ENCODE results near the gene VPS13D. TPM values are rescaled to one million over a fixed set of nuclear protein-coding genes. Genes with fewer than 3 reads are reported as not detected.

The VPS13D gene
- total RNA-seq, 1 donor from 2014 or later: 25.8 TPM

- H3K36me3 ChIP-seq (ENCODE audit: control insufficient read depth, insufficient read depth, low read length): peaks cover 2% of the 10 kb centered on the region
- no peaks in the 10 kb centered on the region for H3K27me3 ChIP-seq (ENCODE audit: control insufficient read depth, insufficient read depth, low read length)
- no peak for TF ChIP-seq CTCF (IDR thresholded peaks at IDR 0.05; ENCODE audit: insufficient read depth, low read length, severe bottlenecking)
- H3K4me3 ChIP-seq (ENCODE audit: low read depth, low read length): no peak overlapping the region
- DNase-seq (ENCODE audit: low read depth) (no peak), FAIRE-seq (no peak)
Observed at GRCh38 chr1:12447307-12447706, 217.5 kb downstream of the VPS13D start.

- Histone ChIP-seq H3K27me3 (ENCODE audit: control insufficient read depth, insufficient read depth, low read length) (no peaks in the 10 kb centered on the region), H3K4me3 (ENCODE audit: low read depth, low read length) (no peak overlapping the region), H3K36me3 (ENCODE audit: control insufficient read depth, insufficient read depth, low read length) (peaks cover 2% of the 10 kb centered on the region)
- FAIRE-seq (no peak), DNase-seq (ENCODE audit: low read depth) (no peak)
- no peak for TF ChIP-seq CTCF (IDR thresholded peaks at IDR 0.05; ENCODE audit: insufficient read depth, low read length, severe bottlenecking)
Observed at GRCh38 chr1:12447849-12448312, 218.1 kb downstream of the VPS13D start.

GRCh38 chr1:12448746-12449177, 218.9 kb downstream of the VPS13D start:
- no peak overlapping the region for H3K4me3 ChIP-seq (ENCODE audit: low read depth, low read length)
- FAIRE-seq: no peak
- H3K36me3 ChIP-seq (ENCODE audit: control insufficient read depth, insufficient read depth, low read length): peaks cover 2% of the 10 kb centered on the region
- H3K27me3 ChIP-seq (ENCODE audit: control insufficient read depth, insufficient read depth, low read length): no peaks in the 10 kb centered on the region
- no peak for DNase-seq (ENCODE audit: low read depth)
- TF ChIP-seq CTCF (IDR thresholded peaks at IDR 0.05; ENCODE audit: insufficient read depth, low read length, severe bottlenecking): no peak

GRCh38 chr1:12450090-12450755, 220.4 kb downstream of the VPS13D start:
- Histone ChIP-seq H3K27me3 (ENCODE audit: control insufficient read depth, insufficient read depth, low read length) (no peaks in the 10 kb centered on the region), H3K36me3 (ENCODE audit: control insufficient read depth, insufficient read depth, low read length) (peaks cover 2% of the 10 kb centered on the region), H3K4me3 (ENCODE audit: low read depth, low read length) (no peak overlapping the region)
- DNase-seq (ENCODE audit: low read depth): no peak
- no peak for FAIRE-seq
- no peak for TF ChIP-seq CTCF (IDR thresholded peaks at IDR 0.05; ENCODE audit: insufficient read depth, low read length, severe bottlenecking)

GRCh38 chr1:12450756-12451559, 221.1 kb downstream of the VPS13D start:
- TF ChIP-seq CTCF (IDR thresholded peaks at IDR 0.05; ENCODE audit: insufficient read depth, low read length, severe bottlenecking): no peak
- H3K36me3 ChIP-seq (ENCODE audit: control insufficient read depth, insufficient read depth, low read length): peaks cover 2% of the 10 kb centered on the region
- DNase-seq (ENCODE audit: low read depth) (no peak), FAIRE-seq (no peak)
- no peaks in the 10 kb centered on the region for H3K27me3 ChIP-seq (ENCODE audit: control insufficient read depth, insufficient read depth, low read length)
- no peak overlapping the region for H3K4me3 ChIP-seq (ENCODE audit: low read depth, low read length)

All from bronchial epithelial cell (primary cell).